ENCODE measurements around the gene PTPN7.
A peak's percentile ranks its signal among the peaks of the same experiment; 100 is the strongest.
"Not testable (repeated sequence)": the region's sequence is repeated elsewhere in the genome, so short reads cannot be mapped to it uniquely, and the experiment has no call there.

Gene PTPN7

DNA sequence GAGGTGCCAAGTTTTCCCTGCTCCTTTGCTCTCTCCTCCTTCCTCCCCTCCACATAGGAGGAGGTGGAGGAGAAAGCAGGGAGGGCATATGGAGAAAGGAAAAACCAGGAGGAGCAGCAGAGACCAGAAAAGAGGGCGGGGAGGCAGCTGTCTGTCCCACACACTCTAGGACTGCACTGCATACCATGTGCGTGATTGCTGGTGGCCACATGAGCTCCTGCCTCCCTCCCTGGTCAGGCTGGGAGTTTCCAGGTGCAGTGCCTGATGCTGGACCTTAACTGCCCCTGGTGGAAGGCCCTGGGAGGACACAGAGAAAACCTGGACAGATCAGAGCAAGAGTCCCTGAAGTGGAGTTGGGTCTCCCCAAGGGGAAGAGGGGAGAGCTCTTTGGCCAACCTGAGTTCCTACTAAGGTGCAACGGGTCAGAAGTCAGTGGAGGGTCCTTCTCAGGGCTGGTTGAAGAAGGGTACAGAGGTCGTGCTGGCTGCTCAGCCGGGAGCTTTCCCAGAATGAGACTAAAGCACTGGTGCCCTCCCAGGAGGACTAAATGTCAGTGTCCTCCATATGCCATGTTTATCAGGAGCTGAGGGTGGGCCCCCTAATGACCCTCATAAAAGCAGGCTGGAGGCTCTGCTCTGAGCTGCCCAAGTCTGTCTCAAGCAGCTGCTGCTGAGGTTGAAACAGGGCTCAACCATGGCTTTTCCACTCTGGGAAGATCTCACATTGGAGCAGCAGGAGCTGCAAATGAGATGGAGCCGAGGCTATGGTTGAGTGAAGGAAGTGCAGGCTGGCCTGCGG lies 29.7 kb upstream of the PTPN7 start:
- DNase-seq, result no peak

DNA sequence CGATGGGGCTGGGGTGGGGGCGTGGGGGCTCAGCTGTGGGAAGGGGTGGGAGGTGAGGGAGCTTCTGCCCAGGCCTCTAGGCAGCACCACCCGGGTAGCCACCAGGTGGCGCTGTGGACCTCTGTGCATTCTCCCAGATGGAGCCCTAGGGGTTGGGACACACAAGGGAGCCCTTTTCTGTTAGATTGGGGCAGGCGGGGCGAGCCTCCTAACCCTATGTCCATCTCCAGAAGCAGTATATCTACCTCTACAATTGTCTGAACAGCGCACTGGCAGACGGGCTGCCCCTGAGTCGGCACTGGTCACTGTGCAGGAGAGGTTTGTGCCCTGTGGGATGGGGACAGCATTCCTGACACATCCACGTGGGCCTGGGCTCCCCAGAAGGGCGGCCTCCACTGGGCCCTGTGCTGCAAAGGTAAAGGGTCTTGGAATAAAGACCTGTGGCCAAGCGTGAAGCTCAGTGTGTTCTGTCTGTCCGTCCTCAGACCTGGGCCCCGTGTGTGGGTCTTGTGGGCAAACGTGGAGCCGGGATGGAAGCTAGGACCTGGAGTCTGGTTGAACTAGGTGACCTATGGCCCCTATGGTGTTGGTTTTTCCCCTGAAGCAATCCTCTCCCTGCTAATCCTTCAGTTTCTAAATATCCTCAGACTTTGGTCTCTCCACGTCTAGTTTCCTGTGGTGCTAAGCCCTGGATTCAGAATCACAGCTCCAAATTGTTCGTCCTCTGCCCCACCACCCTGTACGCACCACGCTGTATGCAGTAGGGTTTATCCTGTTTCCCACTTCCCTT lies 28.8 kb upstream of the PTPN7 start:
- DNase-seq, result peak; percentile 42

DNA sequence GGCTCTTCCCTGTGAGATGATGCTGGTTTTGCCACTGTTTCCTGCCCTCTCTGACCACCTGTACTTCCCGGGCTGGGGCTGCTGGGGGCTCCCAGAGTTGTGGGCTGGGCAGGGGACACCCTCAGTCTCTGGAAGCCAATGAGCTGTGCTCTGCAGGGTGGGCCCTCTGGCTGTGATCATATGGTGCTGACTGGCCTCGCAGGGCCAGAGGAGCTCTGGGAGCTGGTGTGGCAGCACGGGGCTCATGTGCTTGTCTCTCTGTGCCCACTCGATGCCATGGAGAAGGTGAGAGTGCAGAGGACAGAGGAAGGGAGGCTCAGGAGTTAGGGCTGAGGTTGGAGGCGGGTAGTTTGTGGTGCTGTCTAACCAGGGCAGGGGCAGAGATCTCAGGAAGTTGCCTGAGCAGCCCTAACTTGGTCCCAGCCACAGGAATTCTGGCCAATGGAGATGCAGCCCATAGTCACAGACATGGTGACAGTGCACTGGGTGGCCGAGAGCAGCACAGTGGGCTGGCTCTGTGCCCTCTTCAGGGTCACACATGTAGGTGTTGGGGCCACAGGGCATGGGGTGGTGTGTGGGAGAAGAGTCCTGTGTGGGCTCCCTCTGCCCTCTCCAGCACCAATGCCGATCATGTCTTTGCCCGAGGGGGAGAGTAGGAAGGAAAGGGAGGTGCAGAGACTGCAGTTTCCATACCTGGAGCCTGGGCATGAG lies 27.4 kb upstream of the PTPN7 start:
- no peak for DNase-seq

DNA sequence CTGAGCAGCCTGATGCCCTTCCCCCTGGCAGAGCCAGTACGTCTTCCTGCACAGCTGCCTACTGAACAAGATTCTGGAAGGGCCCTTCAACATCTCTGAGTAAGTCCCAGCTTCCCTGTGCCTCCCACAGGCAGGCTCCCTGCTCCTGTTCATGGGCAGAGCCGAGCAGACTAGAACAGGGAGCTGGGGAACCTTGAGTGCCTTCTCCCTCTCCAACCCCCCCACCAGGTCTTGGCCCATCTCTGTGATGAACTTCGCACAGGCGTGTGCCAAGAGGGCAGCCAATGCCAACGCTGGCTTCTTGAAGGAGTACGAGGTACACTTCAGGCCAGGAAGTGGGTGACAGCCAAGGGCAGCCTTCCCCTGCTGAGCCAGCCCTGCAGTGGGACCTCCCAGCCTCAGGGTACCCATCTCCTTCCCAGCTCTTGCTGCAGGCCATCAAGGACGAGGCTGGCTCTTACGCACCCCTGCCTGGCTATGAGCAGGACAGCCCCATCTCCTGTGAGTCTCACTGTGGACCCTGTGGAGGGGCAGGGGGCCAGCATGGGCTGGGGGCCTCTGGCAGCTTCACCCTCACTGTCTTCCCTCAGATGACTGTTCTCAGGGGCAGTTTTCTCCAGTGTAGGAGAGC lies 26.8 kb upstream of the PTPN7 start:
- DNase-seq, result no peak

DNA sequence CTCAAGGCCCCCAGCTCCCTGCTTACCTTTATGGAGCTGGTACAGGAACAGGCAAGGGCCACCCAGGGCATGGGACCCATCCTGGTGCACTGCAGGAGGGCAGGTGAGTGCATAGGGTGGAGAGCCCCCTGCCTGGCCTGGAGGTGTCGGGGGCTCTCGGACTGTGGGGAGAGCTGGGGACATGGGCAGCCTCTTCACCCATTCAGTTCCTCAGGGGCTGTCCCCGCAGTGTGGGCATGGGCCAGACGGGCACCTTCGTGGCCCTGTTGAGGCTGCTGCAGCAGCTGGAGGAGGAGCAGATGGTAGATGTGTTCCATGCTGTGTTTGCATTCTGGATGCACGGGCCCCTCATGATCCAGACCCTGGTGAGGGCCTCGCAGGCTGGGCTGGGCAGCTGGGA lies 25.9 kb upstream of the PTPN7 start:
- no peak for DNase-seq

DNA sequence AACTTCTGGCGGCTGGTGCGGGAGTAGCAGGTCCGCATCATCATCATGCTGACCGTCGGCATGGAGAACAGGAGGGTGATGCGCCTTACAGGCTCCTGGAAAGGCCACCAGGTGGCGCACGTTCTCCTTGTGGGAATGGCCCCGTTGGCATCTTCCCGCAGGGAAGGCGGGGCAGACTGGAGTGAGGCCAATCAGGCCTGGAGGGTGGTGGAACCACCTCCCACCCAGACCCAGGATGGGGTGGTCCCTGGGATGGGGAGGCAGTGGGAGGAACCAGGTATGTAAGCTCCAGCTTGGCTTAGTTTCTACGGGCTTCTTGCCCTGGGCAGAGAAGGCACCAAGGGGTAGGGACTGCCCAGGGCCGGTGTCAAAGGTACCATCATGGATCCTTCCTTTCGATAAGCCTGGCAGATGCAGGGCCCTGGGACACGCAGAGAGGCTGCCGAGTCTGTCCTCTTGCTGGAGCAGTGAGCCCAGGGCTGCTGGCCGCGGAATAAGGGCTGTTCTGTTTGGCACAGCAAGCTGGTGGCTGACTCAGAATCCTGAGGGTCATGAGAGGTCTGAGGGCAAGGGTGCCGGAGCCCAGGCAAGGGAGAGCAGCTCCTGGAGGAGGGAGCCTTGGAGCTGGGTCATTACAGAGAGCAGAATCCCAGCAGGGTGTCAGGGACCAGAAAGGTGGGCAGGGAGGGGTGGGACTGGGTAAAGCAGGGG lies 24.5 kb upstream of the PTPN7 start:
- peak; percentile 81 for DNase-seq

DNA sequence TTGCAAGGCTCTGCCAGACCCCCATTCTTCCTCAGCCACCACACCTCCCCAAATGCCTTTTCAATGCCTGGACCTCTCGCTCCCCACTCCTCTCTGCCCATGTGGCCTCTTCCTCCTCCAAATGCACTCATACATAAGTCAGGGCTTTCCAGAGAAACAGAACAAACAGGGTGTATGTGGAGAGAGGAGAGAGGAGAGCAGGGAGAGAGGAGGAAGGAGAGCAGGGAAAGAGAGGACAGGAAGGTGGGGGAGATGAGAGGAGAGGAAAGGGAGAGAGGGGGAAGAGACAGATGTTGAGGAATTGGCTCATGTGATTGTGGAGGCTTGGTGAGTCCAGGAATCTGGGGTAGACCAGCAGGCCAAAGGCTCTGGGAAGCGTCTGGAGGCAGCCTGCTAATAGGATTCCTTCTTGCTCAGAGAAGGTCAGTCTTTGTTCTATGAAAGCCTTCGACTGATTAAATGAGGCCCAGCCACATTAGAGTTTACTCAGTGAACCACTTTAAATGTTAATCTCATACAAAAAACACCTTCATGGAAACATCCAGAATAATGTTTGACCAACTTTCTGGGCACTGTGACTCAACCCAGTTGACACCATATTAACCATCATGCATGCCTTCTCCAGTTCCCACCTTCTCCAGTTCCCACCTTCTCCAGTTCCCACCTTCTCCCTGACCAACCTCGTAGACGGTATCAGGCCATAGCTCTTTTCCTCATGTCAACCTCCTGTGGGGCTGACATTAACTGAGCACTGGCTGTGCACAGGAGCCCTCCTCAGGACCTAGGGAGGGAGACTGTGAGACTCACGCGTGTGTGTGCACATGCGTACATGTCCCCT lies 21.9 kb upstream of the PTPN7 start:
- DNase-seq, result no peak

DNA sequence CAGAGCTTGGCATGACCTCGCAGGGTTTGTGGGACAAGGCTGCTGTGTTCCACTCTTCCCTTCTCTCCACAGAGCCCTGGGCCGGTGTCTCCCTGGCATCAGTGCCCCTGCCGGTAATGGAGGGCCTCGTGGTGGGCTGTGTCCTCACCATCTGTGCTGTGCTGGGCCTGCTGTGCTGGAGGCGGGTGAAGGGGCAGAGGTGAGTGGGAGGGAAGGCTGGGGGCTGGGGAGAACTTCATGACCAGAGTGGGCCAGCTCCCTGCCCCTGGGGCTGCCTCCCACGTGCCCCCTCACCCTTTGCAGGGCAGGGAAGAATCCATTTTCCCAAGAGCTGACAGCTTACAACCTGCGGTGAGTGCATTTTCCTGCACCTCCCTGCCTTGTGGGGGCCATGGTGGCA lies 21.2 kb upstream of the PTPN7 start:
- DNase-seq, result no peak

DNA sequence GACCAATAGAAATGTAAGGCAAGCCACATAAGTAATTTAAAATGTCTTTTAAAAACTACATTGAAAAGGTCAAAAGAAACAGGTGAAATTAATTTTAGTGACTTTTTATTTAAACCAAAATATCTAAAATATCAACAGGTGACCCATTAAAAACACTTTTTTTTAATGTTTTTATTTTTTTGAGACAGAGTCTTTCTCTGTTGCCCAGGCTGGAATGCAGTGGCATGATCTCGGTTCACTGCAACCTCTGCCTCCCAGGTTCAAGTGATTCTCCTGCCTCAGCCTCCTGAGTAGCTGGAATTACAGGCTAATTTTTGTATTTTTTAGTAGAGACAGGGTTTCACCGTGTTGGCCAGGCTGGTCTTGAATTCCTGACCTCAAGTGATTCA lies 20.3 kb upstream of the PTPN7 start:
- not testable (repeated sequence) for DNase-seq

DNA sequence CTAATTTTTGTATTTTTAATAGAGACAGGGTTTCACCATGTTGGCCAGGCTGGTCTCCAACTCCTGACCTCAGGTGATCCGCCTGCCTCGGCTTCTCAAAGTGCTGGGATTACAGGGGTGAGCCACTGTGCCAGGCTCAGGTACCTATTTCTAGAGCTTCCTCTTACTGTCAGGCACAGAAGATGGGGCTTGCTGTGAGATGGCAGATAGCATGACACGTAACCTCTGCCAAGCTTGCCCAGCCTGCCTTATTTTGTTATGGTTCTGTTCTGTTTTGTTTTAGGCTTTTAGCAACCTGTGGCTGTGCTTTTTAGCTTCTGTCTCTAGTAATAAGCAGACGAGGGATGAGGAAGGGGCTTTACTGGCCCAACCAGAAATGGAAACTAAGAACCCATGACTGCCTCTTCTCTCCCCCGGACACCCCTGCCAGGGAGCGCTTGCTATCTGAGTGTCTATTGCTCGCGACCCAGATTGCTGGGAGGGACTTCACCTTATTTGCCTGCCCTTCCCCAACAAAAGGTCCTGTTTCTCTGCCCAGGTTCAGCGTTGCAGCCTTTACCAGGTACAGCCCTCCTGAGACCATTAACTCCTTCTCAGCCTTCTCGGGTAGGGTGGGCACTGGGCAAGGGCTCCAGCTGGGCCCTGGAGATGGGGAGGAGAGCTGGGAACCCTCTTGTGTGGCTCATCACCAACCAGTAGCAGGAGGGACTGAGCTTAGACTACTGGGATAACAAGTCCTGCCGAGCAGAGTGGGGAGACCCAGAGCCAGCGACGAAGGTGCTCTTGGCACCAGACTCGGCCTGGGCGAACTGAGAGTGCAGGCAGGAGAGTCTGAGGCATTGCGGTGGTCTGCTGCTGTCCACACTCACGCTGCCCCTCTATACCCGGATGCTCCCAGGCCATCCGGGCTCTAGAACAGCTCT lies 19.7 kb upstream of the PTPN7 start:
- DNase-seq, result no peak

DNA sequence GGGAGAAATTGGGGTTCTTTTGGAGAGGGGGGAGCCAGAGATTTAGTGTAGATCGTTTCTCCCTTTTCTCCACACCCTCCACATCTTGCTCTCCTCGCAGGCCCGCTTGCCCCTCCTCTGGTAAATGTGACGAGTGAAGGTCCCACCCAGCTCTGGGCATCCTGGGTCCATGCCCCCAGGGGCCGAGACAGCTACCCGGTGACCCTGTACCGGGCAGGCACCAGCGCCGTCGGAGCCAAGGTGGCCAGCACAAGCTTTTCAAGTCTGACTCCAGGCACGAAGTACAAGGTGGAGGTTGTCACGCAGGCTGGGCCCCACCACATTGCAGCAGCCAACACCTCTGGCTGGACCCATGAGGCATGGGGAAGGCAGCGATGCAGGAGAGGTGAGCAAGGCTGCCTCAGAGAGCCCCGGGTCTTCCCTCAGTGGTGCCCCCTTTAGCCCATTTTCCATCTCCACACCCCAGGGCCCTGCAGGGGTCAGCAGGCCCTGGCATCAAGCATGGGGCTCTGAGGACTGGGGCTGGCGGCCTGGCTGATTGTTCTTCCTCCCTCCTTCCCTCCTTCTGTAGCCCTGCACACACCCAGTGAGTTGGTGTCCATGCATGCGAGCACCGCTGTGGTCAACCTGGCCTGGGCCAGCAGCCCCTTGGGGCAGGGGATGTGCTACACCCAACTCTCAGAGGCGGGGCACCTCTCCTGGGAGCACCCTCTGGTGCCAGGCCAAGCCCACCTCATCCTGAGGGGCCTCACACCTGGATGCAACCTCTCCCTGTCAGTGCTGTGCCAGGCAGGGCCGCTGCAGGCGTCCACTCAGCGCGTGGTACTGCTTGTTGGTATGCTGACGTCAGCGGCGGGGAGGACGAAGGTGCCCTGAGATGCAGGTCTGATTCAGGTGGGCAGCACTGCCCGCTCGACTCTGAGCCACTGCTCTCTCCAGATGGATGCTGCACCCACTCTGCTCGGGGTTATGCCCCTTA lies 16.8 kb upstream of the PTPN7 start:
- no peak for DNase-seq

DNA sequence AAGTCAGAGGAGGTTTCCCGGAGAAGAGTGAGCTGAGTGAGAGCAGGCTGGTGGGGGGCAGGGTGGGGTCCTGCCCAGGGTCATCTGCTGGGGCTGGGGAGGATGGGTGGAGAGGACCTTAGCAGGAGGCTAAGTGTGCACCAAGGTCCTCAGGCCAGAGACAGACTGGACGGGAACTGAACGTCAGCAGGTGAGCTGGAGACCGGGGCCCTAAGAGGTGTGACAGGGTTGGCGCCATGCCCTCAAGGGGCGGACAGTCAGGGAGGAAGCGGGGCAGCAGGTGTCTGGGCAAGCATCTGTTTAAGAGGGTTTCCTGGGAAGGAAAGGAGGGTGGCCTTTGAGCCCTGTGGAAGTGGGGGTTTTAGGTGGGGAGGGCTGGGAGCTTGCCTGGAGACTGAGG lies 13.6 kb upstream of the PTPN7 start:
- no peak for DNase-seq

DNA sequence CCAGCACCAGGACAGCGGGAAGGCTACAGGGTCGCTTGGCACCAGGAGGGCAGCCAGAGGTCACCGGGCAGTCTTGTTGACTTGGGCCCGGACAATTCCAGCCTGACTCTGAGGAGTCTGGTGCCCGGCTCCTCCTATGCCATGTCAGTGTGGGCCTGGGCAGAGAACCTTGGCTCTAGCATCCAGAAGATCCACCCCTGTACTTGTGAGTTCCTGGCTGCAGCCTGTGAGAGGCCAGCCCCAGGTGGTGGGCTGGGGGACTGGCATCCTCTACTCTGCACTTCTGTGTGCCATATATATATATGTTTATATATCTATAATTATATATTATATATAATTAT lies 11.6 kb upstream of the PTPN7 start:
- DNase-seq, result no peak

DNA sequence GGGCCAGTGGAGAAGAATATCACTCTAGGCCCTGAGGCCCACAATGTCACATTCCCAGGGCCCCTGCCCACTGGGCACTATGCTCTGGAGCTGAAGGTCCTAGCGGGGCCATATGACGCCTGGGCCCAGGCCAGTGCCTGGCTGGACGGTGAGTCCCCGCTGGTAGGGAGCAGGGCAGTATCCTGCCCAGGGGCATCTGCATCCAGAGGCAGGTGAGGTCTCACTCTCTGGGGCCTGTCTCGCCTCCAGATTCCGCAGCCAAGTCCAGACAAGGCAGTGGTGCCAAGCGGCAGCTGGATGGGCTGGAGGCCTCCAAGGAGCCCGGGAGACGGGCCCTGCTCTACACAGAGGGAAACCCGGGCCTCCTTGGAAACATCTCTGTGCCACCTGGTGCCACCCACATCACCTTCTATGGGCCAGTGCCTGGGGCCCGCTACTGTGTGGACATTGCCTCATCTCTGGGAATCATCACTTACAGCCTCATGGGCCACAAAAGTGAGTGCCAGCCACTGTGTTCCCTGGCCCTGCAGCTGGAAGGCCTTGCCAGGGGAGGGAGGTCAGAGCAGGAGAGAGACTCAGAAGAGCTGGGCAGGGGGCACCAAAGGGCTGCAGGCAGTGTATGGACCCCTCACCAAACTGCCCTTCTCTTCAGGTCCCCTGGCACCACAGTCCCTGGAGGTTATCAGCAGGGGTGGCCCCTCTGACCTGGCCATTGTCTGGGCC lies 11.1 kb upstream of the PTPN7 start:
- no peak for DNase-seq

DNA sequence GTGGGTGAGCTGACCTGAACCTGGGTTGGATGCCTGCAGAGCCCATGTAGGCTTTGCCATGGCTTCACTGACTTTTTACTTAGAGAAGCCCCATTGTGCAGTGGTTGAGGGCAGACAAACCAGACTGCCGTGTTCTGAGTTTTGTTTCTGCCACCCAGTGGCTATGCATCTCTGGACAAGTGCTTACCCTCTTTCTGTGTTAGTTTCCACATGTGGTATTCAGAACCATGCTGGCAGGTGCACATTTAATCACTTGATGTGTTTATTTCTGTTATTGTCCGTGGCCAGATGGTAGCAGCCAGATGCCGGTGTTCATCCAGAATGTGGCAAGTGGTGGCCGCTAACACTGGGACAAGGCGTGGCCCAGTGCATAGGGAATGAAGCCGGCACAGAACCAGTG lies 10.3 kb upstream of the PTPN7 start:
- no peak for DNase-seq

DNA sequence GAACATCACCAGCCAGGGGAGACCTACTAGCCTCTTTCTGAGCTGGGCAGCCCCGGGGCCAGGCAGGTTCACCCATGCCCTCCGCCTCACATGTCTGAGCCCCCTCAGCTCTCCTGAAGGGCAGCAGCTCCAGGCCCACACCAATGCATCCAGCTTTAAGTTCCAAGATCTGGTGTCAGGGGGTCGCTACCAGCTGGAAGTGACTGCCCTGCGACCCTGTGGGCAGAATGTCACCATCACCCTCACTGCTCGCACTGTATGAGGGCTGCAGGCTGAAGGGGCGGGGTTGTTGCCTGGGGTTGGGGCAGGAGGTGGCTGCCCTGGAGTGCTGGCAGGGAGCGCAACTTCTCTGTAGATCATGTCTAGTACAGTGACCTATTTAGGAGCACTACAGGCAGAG lies 8.5 kb upstream of the PTPN7 start:
- no peak for DNase-seq

DNA sequence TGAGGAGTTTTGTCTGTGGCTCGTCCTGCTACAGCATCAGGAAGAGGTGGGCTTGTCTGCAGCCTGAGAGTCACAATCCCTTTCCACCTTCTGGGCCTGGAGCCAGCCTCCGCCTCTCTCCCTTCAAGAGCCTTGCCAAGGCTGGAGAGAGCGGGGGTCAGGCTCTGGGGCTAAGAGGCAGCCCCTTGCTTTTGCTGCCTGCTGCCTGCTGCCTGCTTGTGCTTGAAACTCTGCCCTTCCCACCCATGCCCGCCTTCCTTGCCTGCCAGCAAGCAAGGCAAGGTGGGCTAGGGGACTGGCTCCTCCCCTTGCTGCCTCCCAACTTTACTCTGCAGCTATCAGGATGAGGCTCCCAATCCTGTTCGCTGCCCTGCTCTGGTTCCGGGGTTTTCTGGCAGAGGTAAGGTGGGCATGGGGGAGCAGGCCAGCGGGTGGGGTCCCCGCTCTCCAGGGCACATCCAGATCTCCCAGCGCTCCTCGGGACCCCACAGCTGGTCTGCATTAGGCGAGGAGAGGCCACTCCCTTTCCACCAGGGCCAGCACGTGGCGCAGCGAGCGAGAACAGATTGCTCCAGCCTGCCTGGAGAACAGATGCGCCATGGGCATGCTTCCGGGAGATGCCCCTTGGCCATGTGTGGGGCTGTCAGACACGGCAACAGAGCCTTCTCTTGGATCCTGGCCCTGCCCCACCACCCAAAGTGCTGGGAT lies 7.5 kb upstream of the PTPN7 start:
- DNase-seq, result peak; percentile 41

DNA sequence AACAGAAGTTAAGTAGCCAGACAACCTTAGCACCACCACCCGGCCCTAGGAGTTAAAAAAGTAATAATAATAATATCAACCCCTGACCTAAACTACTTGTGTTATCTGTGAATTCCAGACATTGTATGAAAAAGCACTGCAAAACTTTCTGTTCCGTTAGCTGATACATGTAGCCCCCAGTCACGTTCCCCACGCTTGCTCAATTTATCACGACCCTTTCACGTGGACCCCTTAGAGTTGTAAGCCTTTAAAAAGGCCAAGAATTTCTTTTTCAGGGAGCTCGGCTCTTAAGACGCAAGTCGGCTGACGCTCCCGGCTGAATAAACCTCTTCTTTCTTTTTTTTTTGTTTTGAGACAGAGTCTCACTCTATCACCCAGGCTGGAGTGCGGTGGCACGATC lies 6.7 kb upstream of the PTPN7 start:
- DNase-seq, result not testable (repeated sequence)
